ENCODE data around the gene SNRNP40. TPM values are rescaled to one million over a fixed set of nuclear protein-coding genes. Genes with fewer than 3 reads are reported as not detected.
A peak's percentile ranks its signal among the peaks of the same experiment; 100 is the strongest.

Gene SNRNP40
- total and polyA plus RNA-seq, 2 experiments from 2014 or later, result 90.0 to 135 TPM

GRCh38 chr1:31244326-31244725 is 52.3 kb downstream of the SNRNP40 start (continued):
- no peak for TF ChIP-seq REST (IDR thresholded peaks at IDR 0.05; ENCODE audit: unreplicated experiment)
- TF ChIP-seq EZH2 (IDR thresholded peaks at IDR 0.05; ENCODE audit: low read depth, unreplicated experiment), result no peak
- no peak for TF ChIP-seq CTCF (conservative IDR thresholded peaks at IDR 0.05; ENCODE audit: low read depth in 2 of 2)

GRCh38 chr1:31243501-31244286 is 52.9 kb downstream of the SNRNP40 start:
- peaks cover 3% of the 10 kb centered on the region; the same call in 1 of the 3 replicates for H3K36me3 Mint-ChIP-seq (ENCODE audit: low read depth)
- H3K27me3 ChIP-seq (ENCODE audit: insufficient read depth), result peaks cover 16% of the 10 kb centered on the region
- no peak for TF ChIP-seq POLR2AphosphoS5 (IDR thresholded peaks at IDR 0.05; ENCODE audit: low read depth)
- no peak for TF ChIP-seq REST (IDR thresholded peaks at IDR 0.05; ENCODE audit: unreplicated experiment)
- no peak for TF ChIP-seq JUNB (IDR thresholded peaks at IDR 0.05; ENCODE audit: unreplicated experiment)
- no peak for TF ChIP-seq ZNF331 (CRISPR knock-in tag; IDR thresholded peaks at IDR 0.05; ENCODE audit: low read depth)
- no peak for TF ChIP-seq CREB1 (CRISPR knock-in tag; IDR thresholded peaks at IDR 0.05; ENCODE audit: low read depth)
- no peak for TF ChIP-seq ZNF114 (CRISPR knock-in tag; IDR thresholded peaks at IDR 0.05)

More at GRCh38 chr1:31243501-31244286, 52.9 kb downstream of the SNRNP40 start:
- H3K9me3 Mint-ChIP-seq, result peaks cover 3% of the 10 kb centered on the region; the same call in 1 of the 3 replicates
- Histone ChIP-seq H3K9me2 (ENCODE audit: insufficient read depth) (no peaks in the 10 kb centered on the region), H2AFZ (0 out of 2 replicates have a peak overlapping the region, but pooled peaks have one; percentile 7), H3K79me2 (replicated peaks; ENCODE audit: insufficient read depth) (peaks cover 2% of the 10 kb centered on the region; the same call in 1 of the 2 replicates), H3K4me2 (no peak overlapping the region), H3K4me3 (no peak overlapping the region), H3K4me1 (ENCODE audit: insufficient read depth) (peaks cover 10% of the 10 kb centered on the region; the same call in 1 of the 2 replicates), H3K36me3 (ENCODE audit: insufficient read depth) (no peaks in the 10 kb centered on the region), H4K20me1 (replicated peaks; ENCODE audit: insufficient read depth) (no peaks in the 10 kb centered on the region), H3F3A (replicated peaks; ENCODE audit: low read depth) (peaks cover 4% of the 10 kb centered on the region; the same call in 1 of the 2 replicates), H3K27ac (ENCODE audit: low read depth) (no peak overlapping the region)
- H3K4me3 Mint-ChIP-seq, result no peak overlapping the region
- no peak overlapping the region for H3K27ac Mint-ChIP-seq
- no peak for ATAC-seq
- peaks cover 12% of the 10 kb centered on the region for H3K4me1 Mint-ChIP-seq
- DNase-seq (ENCODE audit: low spot score), result no peak
- peaks cover 19% of the 10 kb centered on the region for H3K27me3 Mint-ChIP-seq (ENCODE audit: insufficient read depth, low read depth, poor library complexity)
